ENCODE data around the gene TMEM158.

Gene TMEM158

GRCh38 chr3:45205126-45205525 lies 21.0 kb downstream of the TMEM158 start:
- no peak for DNase-seq (ENCODE audit: low read depth in 2 of 3, low spot score in 1 of 3)

- DNase-seq (ENCODE audit: low read depth in 2 of 3, low spot score in 1 of 3) = no peak
These were observed 22.0 kb downstream of the TMEM158 start for GRCh38 chr3:45204136-45204535.

GRCh38 chr3:45199837-45200648 lies 26.0 kb downstream of the TMEM158 start:
- no peak for DNase-seq (ENCODE audit: low read depth in 2 of 3, low spot score in 1 of 3)

GRCh38 chr3:45198264-45199260 lies 27.5 kb downstream of the TMEM158 start:
- no peak for DNase-seq (ENCODE audit: low read depth in 2 of 3, low spot score in 1 of 3)

GRCh38 chr3:45194791-45195190 lies 31.3 kb downstream of the TMEM158 start:
- no peak for DNase-seq (ENCODE audit: low read depth in 2 of 3, low spot score in 1 of 3)

- no peak for DNase-seq (ENCODE audit: low read depth in 2 of 3, low spot score in 1 of 3)
These were observed 34.1 kb downstream of the TMEM158 start for GRCh38 chr3:45191924-45192417.

GRCh38 chr3:45191424-45191823 lies 34.7 kb downstream of the TMEM158 start:
- no peak for DNase-seq (ENCODE audit: low read depth in 2 of 3, low spot score in 1 of 3)

- no peak for DNase-seq (ENCODE audit: low read depth in 2 of 3, low spot score in 1 of 3)
These were observed 37.1 kb downstream of the TMEM158 start for GRCh38 chr3:45188719-45189659.

- DNase-seq (ENCODE audit: low read depth in 2 of 3, low spot score in 1 of 3) = peak in 1 of 3 donors; percentile 16
These were observed 38.4 kb downstream of the TMEM158 start for GRCh38 chr3:45187694-45188141.

GRCh38 chr3:45186871-45187270 lies 39.2 kb downstream of the TMEM158 start:
- DNase-seq (ENCODE audit: low read depth in 2 of 3, low spot score in 1 of 3) = no peak

GRCh38 chr3:45185461-45185860 lies 40.6 kb downstream of the TMEM158 start:
- no peak for DNase-seq (ENCODE audit: low read depth in 2 of 3, low spot score in 1 of 3)

- DNase-seq (ENCODE audit: low read depth in 2 of 3, low spot score in 1 of 3) = no peak
These were observed 41.0 kb downstream of the TMEM158 start for GRCh38 chr3:45185052-45185451.

GRCh38 chr3:45183872-45184262 lies 42.2 kb downstream of the TMEM158 start:
- no peak for DNase-seq (ENCODE audit: low read depth in 2 of 3, low spot score in 1 of 3)

- DNase-seq (ENCODE audit: low read depth in 2 of 3, low spot score in 1 of 3) = no peak
These were observed 42.9 kb downstream of the TMEM158 start for GRCh38 chr3:45182915-45183871.

GRCh38 chr3:45181496-45181895 lies 44.6 kb downstream of the TMEM158 start:
- DNase-seq (ENCODE audit: low read depth in 2 of 3, low spot score in 1 of 3) = no peak

- no peak for DNase-seq (ENCODE audit: low read depth in 2 of 3, low spot score in 1 of 3)
These were observed 45.2 kb downstream of the TMEM158 start for GRCh38 chr3:45180899-45181298.

GRCh38 chr3:45180051-45180450 lies 46.0 kb downstream of the TMEM158 start:
- no peak for DNase-seq (ENCODE audit: low read depth in 2 of 3, low spot score in 1 of 3)

GRCh38 chr3:45179163-45179562 lies 46.9 kb downstream of the TMEM158 start:
- no peak for DNase-seq (ENCODE audit: low read depth in 2 of 3, low spot score in 1 of 3)

All from stimulated activated CD4-positive, alpha-beta T cell treated with anti-CD3 and anti-CD28 coated beads, Interleukin-12 subunit alpha, Interleukin-12 subunit beta, amount 100 ng/mL, for 48 hours (primary cell).